GM18505 (cell line): ENCODE results near the gene BGLAP.

Experiments
- ATAC-seq: cut with Tn5 transposase; IDR thresholded peaks from one replicate; pipeline ENCODE4 v1.9.1; 2021; ENCODE audit not compliant: unreplicated experiment
- POLR2A ChIP-seq: IDR thresholded peaks from 4 replicates; pipeline ENCODE4 v1.6.1; 2011; ENCODE audit warnings: borderline replicate concordance; ENCODE audit not compliant: insufficient read depth, insufficient read length; ENCODE audit errors: extremely low read depth

Gene BGLAP

DNA sequence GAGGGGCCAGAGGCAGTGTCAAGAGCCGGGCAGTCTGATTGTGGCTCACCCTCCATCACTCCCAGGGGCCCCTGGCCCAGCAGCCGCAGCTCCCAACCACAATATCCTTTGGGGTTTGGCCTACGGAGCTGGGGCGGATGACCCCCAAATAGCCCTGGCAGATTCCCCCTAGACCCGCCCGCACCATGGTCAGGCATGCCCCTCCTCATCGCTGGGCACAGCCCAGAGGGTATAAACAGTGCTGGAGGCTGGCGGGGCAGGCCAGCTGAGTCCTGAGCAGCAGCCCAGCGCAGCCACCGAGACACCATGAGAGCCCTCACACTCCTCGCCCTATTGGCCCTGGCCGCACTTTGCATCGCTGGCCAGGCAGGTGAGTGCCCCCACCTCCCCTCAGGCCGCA is at the start of gene BGLAP:
BGLAP (plus strand) TSS at position 259 of the 400 bp plus-strand sequence; CDS start at position 307, 48 bp downstream.
- ATAC-seq: no peak
- TF ChIP-seq POLR2A: no peak

DNA sequence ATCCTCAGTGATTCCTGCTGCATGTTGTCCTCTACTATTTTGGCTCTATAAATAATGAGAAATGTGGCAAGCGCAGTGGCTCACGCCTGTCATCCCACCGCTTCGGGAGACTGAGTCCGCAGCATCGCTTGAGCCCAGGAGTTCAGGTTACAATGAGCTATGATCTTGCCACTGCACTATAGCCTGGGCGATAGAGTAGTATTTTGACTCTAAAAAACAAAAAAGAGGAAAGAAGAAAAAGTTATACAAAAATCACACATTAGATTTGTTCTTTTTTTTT is 48.8 kb upstream of the BGLAP start:
- no peak for ATAC-seq
- no peak for TF ChIP-seq POLR2A

DNA sequence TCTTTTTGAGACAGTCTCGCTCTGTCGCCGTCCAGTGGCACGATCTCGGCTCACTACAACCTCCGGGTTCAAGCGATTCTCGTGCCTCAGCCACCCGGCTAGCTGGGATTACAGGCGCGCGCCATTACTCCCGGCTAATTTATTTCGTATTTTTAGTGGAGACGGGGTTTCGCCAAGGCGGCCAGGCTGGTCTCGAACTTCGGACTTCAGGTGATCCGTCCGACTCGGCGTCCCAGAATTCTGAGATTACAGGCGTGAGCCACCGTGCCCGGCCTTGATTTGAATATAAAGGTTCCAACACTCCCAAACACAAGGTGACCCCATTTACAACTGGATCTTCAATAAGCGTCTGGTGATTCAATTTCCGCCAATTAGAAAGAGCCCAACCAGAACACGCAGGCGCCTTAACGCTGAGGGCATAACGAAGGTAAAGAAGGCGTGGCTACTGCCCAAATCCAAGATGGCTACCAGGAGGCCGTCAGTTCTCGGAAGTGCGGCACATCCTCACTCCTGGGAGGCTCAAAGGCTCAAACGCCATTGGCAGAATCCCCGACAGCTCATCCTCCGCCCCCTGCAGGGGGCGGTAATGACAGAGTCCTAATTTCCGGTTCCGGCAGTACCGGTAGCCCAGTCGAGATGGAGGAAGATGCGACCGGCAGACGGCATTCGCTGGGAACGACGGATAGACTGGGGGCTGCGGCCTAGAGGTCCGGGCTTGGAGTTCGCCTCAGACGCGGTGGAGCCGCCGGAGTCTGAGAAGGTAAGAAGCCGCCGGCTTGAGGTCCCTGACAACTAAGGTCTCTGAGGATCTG is 48.3 kb upstream of the BGLAP start, which contains the start of gene SLC25A44:
SLC25A44 (plus strand) TSS at position 617 of the 812 bp plus-strand sequence. CDS start 5,744 bp downstream, outside the sequence.
- peak; percentile 90 for TF ChIP-seq POLR2A
- peak; percentile 94 for ATAC-seq

DNA sequence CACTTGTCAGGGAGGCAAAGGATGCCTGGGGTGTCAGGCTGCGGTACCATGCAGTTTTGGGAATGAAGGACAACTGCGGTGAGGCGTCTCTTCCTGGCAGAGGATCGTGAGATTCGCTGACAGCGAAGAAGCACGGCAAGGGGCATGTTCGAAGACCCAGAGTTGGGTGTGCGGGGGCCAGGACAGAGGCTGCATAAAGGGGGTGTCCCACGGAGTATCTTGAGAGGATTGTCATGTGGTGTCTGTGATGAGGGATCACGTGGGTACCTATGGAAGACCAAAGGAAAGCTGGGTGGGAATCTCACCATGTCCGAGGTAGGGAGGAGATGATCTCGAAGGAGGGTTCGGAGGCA is 47.7 kb upstream of the BGLAP start:
- no peak for ATAC-seq
- no peak for TF ChIP-seq POLR2A

DNA sequence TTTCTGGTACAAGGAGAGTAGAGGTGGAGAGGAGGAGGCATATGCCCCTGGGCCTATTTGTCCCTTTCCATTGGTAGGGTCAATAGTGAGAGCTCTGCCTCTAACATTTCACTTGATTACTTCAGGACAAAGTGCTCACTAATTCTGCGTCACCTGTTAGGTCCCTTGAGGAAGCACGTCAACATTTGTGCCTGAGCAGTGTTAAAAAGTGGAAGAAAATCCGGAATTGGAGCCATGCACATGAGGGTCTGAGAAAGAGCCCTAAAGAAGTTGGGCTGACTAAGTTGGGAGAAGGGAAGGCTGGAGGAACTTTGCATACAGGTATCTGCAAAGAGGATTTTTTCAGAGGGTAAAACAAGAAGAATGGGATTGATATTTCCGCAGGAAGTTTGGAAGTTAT is 46.1 kb upstream of the BGLAP start:
- no peak for ATAC-seq
- TF ChIP-seq POLR2A: no peak

DNA sequence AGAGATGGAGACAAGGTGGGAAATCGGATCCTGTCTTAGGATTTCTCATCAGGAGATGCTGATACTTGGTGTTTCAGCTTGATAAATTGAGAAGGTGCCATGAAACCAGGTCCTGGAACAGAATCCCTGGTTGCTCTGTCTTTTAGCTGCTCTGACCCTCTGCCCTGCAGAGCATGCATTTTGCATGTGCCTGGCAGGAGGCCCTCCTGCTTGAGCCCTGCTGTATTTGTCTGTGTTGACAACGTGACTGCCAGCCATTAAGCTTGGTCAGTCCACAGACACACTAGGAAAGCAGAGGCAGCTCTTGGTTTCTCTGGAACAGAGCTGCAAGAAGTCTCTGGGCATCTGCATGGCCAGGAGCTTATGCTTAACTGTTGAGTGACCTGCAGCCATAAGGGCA is 45.5 kb upstream of the BGLAP start:
- TF ChIP-seq POLR2A: no peak
- ATAC-seq: no peak

DNA sequence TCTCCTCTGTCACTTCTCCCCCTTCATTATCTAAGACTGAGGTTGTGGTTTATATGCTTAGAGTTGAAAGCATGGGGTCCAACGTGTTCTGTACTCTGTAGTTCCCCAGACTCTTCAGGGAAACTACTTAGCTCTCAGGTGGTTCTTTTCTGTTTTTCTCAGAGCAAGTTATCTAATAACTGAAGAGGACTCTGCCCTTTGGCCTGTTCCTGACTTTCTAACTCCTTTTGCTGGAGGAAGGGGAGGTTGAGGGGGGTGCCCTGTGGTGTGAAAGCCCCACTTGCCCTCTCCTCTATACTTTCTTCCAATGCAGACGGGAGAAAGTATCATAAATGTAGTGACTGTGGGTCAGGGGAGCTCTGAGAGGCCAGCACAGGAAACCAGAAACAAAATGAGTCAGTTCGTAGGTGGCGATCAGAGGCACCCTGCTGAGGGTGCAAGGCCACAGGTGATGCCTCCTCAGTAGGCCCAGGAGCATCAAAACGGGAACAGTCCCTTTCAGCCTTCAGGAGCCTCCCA is 43.1 kb upstream of the BGLAP start:
- ATAC-seq: no peak
- no peak for TF ChIP-seq POLR2A

DNA sequence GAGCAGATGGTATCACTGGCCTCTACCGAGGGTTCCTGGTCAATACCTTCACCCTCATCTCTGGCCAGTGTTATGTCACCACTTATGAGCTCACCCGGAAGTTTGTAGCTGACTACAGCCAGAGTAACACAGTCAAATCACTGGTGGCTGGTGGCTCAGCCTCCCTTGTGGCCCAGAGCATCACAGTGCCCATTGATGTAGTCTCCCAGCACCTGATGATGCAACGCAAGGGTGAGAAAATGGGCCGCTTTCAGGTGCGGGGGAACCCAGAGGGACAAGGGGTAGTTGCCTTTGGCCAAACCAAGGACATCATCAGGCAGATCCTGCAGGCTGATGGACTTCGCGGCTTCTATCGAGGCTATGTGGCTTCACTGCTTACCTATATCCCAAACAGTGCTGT is 41.9 kb upstream of the BGLAP start:
- ATAC-seq: no peak
- no peak for TF ChIP-seq POLR2A

DNA sequence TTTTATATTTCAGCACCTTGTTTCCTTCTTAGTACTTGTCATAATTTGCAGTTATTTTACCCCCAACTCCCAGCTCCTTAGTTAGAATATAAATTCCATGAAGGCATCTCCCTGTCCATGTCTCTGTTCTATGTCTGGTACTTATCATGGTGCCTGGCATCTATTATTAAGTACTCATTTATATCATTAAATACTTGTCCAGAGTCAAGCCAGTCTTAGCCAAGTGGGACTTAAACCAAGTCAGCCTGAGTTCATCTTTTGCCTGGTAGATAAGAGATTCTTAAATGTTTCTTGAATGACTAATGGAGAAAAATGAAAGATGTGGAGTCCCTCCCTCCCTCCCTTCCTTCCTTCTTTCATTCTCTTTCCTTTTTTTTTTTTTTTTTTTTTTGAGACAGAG is 38.7 kb upstream of the BGLAP start:
- ATAC-seq: no peak
- no peak for TF ChIP-seq POLR2A

DNA sequence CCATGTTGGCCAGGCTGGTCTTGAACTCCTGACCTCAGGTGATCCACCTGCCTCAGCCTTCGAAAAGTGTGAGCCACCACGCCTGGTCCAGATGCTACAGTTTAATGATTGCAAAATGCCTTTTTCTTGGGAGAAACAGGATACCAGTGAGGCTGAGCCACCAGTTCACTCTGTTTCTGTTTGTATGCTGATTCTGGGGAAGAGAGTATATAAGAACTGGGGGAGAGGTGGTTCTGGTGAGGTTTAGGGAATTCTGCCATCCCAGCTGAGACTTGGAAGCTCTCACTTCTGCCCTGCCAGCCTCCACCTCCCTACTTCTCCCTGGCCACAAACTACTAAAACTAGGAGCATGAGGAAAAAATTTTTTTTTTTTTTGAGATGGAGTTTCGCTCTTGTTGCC is 37.3 kb upstream of the BGLAP start:
- TF ChIP-seq POLR2A: no peak
- ATAC-seq: no peak

DNA sequence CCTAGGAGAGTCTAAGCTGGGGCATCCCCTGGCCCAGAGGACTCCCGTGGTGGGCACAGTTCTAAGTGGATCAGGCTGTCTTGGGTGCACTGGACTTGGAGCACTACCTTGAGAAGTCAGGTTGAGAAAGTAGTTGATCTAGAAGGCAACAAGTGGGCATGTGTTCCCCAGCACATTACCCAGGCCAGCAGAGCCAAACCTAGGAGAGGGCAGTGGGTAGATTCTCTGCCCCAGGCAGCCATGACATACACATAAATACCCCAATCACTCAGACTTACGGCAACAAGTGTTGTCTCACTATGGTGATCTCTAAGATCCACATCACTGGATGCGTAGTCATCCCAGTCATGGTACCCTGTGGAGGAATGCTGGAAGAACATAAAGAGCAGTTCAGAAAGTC is 30.7 kb upstream of the BGLAP start:
- ATAC-seq: no peak
- no peak for TF ChIP-seq POLR2A

DNA sequence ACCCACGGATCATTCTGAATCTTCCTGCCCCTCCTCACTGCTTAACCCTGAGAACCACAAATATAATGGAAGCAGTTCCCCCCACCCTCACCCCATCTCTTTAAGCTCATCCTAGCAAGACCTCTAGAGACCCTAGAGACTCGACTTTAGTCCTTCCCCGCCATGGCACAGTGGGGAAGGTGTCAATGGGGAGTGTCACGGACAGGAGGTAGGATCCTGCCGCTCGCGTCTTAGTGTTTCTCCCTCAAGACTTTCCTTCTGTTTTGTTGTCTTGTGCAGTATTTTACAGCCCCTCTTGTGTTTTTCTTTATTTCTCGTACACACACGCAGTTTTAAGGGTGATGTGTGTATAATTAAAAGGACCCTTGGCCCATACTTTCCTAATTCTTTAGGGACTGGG is 29.9 kb upstream of the BGLAP start:
- TF ChIP-seq POLR2A: no peak
- ATAC-seq: no peak

DNA sequence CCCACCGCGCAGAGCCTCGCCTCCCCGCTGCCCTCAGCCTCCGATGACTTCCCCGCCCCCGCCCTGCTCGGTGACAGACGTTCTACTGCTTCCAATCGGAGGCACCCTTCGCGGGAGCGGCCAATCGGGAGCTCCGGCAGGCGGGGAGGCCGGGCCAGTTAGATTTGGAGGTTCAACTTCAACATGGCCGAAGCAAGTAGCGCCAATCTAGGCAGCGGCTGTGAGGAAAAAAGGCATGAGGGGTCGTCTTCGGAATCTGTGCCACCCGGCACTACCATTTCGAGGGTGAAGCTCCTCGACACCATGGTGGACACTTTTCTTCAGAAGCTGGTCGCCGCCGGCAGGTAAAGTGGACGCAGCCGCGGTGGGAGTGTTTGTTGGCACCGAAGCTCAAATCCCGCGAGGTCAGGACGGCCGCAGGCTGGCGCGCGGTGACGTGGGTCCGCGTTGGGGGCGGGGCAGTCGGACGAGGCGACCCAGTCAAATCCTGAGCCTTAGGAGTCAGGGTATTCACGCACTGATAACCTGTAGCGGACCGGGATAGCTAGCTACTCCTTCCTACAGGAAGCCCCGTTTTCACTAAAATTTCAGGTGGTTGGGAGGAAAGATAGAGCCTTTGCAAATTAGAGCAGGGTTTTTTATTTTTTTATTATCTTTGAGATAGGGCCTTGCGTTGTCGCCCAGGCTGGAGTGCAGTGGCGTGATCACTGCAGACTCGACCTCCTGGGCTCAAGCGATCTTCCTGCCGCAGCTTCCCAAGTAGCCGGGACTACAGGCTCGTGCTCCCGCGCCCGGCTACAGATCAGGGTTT is 28.9 kb upstream of the BGLAP start, which contains the start of gene PMF1:
PMF1 (plus strand) TSS at position 175 of the 811 bp plus-strand sequence; CDS start at position 184, 9 bp downstream.
- TF ChIP-seq POLR2A: peak; percentile 81
- ATAC-seq: peak; percentile 80

DNA sequence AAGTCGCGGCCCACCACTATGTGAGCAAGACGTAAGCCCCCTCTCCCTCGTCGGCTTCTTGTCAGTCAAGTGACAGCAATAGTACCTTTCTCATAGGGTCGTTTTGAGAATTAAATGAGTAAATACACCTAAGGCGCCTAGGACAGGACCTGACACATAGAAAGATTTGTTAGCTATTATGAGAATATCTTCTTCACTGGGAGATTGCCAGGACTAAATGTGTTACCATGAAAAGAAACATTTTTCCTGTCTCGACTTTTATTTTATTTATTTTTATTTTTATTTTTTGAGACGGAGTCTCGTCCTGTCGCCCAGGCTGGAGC is 28.4 kb upstream of the BGLAP start:
- ATAC-seq: no peak
- TF ChIP-seq POLR2A: no peak
